Panc1 (cell line): ENCODE data around the gene BOC. TPM values are rescaled to one million over a fixed set of nuclear protein-coding genes. Genes with fewer than 3 reads are reported as not detected.

Experiments used
- ATAC-seq: fragments of 200-7000 bp; cut with Tn5 transposase; 2 replicates; pipeline ENCODE4 v1.9.1; 2020; ENCODE audit warnings: mild to moderate bottlenecking, moderate library complexity
- BruUV-seq: library from RNA; stranded (reverse); fragments of 400-500 nt; replicated peaks from 2 replicates; lab custom pipeline; 2021; lab: Mats Ljungman, UMichigan
- CTCF ChIA-PET: fragments of 300-600 bp; sonication (Branson Sonifier 250); formaldehyde crosslinking; loops from one replicate; lab custom pipeline; 2022; ENCODE audit warnings: antibody characterized with exemption; lab: Charles Lee
- POLR2A ChIA-PET: fragments of 300-600 bp; sonication (Branson Sonifier 250); formaldehyde crosslinking; loops from one replicate; lab custom pipeline; 2022; ENCODE audit warnings: antibody characterized with exemption; lab: Charles Lee
- DNase-seq: peaks from one replicate; pipeline ENCODE4 v3.0.0-alpha.2; 2010; ENCODE audit warnings: low read depth, low spot score
- H3K27ac ChIP-seq: 2 replicates; pipeline ENCODE4 v1.5.1; 2011; ENCODE audit warnings: mild to moderate bottlenecking, low read length, inconsistent platforms
- H3K27me3 ChIP-seq: fragments of 200-500 bp; sonication (Bioruptor generic); 2 replicates; pipeline ENCODE4 v1.6.0; 2014; ENCODE audit warnings: low read length, inconsistent platforms; ENCODE audit not compliant: control insufficient read depth, insufficient read depth
- H3K36me3 ChIP-seq: fragments of 200-500 bp; sonication (Bioruptor generic); 2 replicates; pipeline ENCODE4 v1.5.1; 2014; ENCODE audit warnings: inconsistent platforms, mild to moderate bottlenecking, low read length, moderate library complexity; ENCODE audit not compliant: control insufficient read depth, insufficient read depth
- H3K4me1 ChIP-seq: 2 replicates; pipeline ENCODE4 v1.5.1; 2011; ENCODE audit warnings: inconsistent platforms, mild to moderate bottlenecking, low read length, moderate library complexity; ENCODE audit not compliant: control insufficient read depth, insufficient read depth
- H3K4me3 ChIP-seq, 2 experiments: 2 replicates each; pipeline ENCODE4 v1.5.1; 2011 to 2012; ENCODE audit warnings: low read depth in 2 of 2, low read length in 2 of 2, mild to moderate bottlenecking in 2 of 2, inconsistent platforms in 1 of 2, moderate library complexity in 1 of 2
- H3K9me3 ChIP-seq: fragments of 200-500 bp; sonication (Bioruptor generic); 2 replicates; pipeline ENCODE4 v1.5.1; 2014; ENCODE audit warnings: low read depth, mild to moderate bottlenecking, inconsistent platforms, low read length, moderate library complexity; ENCODE audit not compliant: control insufficient read depth, insufficient read depth
- CTCF ChIP-seq: fragments of 450-650 bp; IDR thresholded peaks from 2 replicates; pipeline ENCODE4 v1.5.1; 2017; ENCODE audit warnings: mild to moderate bottlenecking
- POLR2AphosphoS5 ChIP-seq: IDR thresholded peaks from 2 replicates; pipeline ENCODE4 v1.6.1; 2012; ENCODE audit warnings: mild to moderate bottlenecking, low read depth, low read length, moderate library complexity
- SIN3A ChIP-seq: IDR thresholded peaks from 2 replicates; pipeline ENCODE4 v1.6.1; 2012; ENCODE audit warnings: low read depth, mild to moderate bottlenecking, low read length, moderate library complexity, borderline replicate concordance; ENCODE audit not compliant: insufficient read depth
- TCF7L2 ChIP-seq: IDR thresholded peaks from 2 replicates; pipeline ENCODE4 v1.6.1; 2011; ENCODE audit warnings: mild to moderate bottlenecking, low read depth, low read length, inconsistent platforms
- in situ Hi-C: cut with HindIII; loops from 2 replicates; pipeline ENCODE4 v1.10.0; 2016; ENCODE audit warnings: low sequenced_read_pairs, low pct_unique_long_range_greater_than_20kb
- intact Hi-C: fragments of 100-400 bp; cut with micrococcal nuclease; formaldehyde crosslinking; loops from one replicate; pipeline ENCODE4 v1.10.0; 2022; ENCODE audit not compliant: unreplicated experiment
- total RNA-seq: library from RNA; stranded (reverse); gene quantifications from one replicate; pipeline ENCODE4 v1.2.1, GENCODE V29; 2021; ENCODE audit not compliant: unreplicated experiment
- TF ChIP-seq, protein P1 (sequence below), 2 experiments: IDR thresholded peaks; 2 replicates each; pipeline ENCODE4 v1.6.1; 2011 to 2012; ENCODE audit warnings: low read depth in 2 of 2, control low read depth in 1 of 2, low read length in 1 of 2, mild to moderate bottlenecking in 1 of 2, moderate library complexity in 1 of 2; ENCODE audit not compliant: insufficient read depth in 1 of 2

BOC gene
- total RNA-seq, 1 experiment from 2014 or later = 0.33 TPM

DNA sequence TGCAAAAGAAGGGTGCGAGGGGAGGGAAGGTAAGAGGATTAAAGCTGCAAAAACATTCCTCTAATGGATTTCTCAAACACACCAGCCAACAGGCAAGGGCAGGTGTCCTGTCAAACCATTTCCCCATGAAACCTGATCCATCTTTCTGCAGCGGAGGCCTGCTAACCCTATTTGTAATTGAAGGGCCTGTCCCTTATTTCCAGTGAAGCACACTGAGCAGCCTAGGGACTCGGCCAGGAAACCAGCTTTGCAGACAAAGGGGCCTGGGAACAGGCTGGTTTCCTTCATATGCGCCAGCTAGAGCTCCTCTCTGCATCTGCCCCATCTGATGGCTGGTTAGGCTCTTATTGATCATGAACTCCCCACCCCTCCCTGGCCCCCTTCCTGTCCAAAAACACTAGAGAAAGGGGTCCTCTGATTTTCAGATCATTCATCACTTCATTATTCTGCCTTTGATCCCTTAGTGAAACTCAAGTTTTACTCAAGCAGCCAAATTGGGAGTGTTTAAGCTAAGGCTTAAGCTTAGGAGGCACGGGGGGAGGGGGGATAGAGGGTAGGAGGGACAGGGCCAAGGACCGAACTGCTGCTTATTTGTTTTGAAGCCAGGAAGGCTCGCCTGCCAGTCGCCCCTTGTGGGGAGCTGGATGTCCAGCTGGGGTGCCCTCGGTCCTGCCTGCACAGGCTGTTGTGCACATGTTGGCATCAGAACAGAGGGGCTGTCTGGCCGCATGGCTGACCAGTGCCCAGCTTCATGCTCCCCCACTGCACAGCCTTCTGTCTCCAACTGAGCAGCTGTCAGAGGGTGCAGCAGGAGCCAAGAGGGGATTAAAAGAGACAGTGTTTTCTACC, 53.1 kb downstream of the BOC start:
- H3K4me3 ChIP-seq = no peak overlapping the region
- ChIA-PET POLR2A (no interaction called here), CTCF (no interaction called here)
- no peak for ATAC-seq
- TF ChIP-seq CTCF = no peak
- no peak for TF ChIP-seq SIN3A
- TF ChIP-seq TCF7L2 = no peak
- TF ChIP-seq, protein P1, sequence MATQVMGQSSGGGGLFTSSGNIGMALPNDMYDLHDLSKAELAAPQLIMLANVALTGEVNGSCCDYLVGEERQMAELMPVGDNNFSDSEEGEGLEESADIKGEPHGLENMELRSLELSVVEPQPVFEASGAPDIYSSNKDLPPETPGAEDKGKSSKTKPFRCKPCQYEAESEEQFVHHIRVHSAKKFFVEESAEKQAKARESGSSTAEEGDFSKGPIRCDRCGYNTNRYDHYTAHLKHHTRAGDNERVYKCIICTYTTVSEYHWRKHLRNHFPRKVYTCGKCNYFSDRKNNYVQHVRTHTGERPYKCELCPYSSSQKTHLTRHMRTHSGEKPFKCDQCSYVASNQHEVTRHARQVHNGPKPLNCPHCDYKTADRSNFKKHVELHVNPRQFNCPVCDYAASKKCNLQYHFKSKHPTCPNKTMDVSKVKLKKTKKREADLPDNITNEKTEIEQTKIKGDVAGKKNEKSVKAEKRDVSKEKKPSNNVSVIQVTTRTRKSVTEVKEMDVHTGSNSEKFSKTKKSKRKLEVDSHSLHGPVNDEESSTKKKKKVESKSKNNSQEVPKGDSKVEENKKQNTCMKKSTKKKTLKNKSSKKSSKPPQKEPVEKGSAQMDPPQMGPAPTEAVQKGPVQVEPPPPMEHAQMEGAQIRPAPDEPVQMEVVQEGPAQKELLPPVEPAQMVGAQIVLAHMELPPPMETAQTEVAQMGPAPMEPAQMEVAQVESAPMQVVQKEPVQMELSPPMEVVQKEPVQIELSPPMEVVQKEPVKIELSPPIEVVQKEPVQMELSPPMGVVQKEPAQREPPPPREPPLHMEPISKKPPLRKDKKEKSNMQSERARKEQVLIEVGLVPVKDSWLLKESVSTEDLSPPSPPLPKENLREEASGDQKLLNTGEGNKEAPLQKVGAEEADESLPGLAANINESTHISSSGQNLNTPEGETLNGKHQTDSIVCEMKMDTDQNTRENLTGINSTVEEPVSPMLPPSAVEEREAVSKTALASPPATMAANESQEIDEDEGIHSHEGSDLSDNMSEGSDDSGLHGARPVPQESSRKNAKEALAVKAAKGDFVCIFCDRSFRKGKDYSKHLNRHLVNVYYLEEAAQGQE (IDR thresholded peaks at IDR 0.05; ENCODE audit: insufficient read depth in 1 of 2, low read depth in 2 of 2, low read length in 1 of 2) = no peak
- in situ Hi-C loops = no loop called here
- intact Hi-C loops = no loop called here
- peaks cover 13% of the 10 kb centered on the region; the same call in 1 of the 2 replicates for H3K27me3 ChIP-seq
- H3K4me1 ChIP-seq = no peaks in the 10 kb centered on the region
- no peak overlapping the region for H3K27ac ChIP-seq
- DNase-seq = no peak
- H3K36me3 ChIP-seq = no peaks in the 10 kb centered on the region
- H3K9me3 ChIP-seq = no peaks in the 10 kb centered on the region
- no TSS peak for BruUV-seq

- in situ Hi-C loops (no loop called here), intact Hi-C loops (no loop called here)
- H3K36me3 ChIP-seq = no peaks in the 10 kb centered on the region
- H3K9me3 ChIP-seq = no peaks in the 10 kb centered on the region
- no peaks in the 10 kb centered on the region for H3K4me1 ChIP-seq
- ChIA-PET CTCF (no interaction called here), POLR2A (no interaction called here)
- DNase-seq (no peak), ATAC-seq (no peak)
- H3K4me3 ChIP-seq = no peak overlapping the region
- peaks cover 12% of the 10 kb centered on the region; the same call in 1 of the 2 replicates for H3K27me3 ChIP-seq
- BruUV-seq = no TSS peak
- no peak for TF ChIP-seq POLR2AphosphoS5
- no peak overlapping the region for H3K27ac ChIP-seq
Observed at GRCh38 chr3:113265231-113265630, 53.9 kb downstream of the BOC start.

DNA sequence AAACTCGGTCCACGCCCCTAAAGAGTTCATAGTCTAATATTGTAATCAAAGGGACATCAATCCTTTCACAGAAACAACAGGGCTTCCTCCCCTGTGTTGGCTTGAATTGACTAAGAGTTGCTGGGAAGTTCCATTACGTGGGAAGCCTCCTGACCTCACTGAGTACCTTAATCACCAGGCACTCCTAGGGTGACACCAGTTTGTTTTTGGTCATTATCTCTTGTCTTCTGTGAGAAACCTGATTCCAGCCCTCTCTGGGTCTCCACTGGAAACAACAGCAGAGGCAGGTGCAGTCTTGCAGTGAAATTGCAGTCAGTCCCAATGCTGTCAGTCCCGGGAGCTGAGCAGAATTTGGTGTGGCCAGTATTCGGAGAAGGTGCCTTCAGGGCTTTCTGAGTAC, 55.4 kb downstream of the BOC start:
- ATAC-seq (no peak), DNase-seq (no peak)
- Histone ChIP-seq H3K27me3 (peaks cover 12% of the 10 kb centered on the region; the same call in 1 of the 2 replicates), H3K4me3 (no peak overlapping the region), H3K36me3 (no peaks in the 10 kb centered on the region), H3K27ac (no peak overlapping the region), H3K9me3 (no peaks in the 10 kb centered on the region), H3K4me1 (no peaks in the 10 kb centered on the region)
- no TSS peak for BruUV-seq
- intact Hi-C loops = no loop called here
- TF ChIP-seq CTCF (no peak), TCF7L2 (no peak), SIN3A (no peak), POLR2AphosphoS5 (no peak)
- CTCF ChIA-PET = no interaction called here
- in situ Hi-C loops = no loop called here
- POLR2A ChIA-PET = no interaction called here
